GM23338 (cell line): ENCODE data around the gene ITIH5. TPM values are rescaled to one million over a fixed set of nuclear protein-coding genes. Genes with fewer than 3 reads are reported as not detected.

ENCODE experiments used
- ATAC-seq: fragments of 200-7000 bp; cut with Tn5 transposase; 3 replicates; pipeline ENCODE4 v1.9.1; 2020
- DNase-seq: peaks from one replicate; pipeline ENCODE4 v3.0.0-alpha.2; 2015; ENCODE audit warnings: low spot score
- H2AFZ ChIP-seq: fragments of 200-600 bp; sonication (generic); 2 replicates; pipeline ENCODE4 v1.8.0; 2016; ENCODE audit warnings: antibody characterized with exemption, mild to moderate bottlenecking, moderate library complexity
- H3F3A ChIP-seq: fragments of 200-600 bp; sonication (generic); replicated peaks from 2 replicates; pipeline ENCODE4 v1.8.0; 2017; ENCODE audit warnings: antibody characterized with exemption, mixed run types, low read depth
- H3K27ac ChIP-seq: fragments of 200-600 bp; sonication (generic); 2 replicates; pipeline ENCODE4 v1.6.1; 2016; ENCODE audit warnings: low read depth
- H3K27me3 ChIP-seq: fragments of 200-600 bp; sonication (generic); 2 replicates; pipeline ENCODE4 v1.8.0; 2016; ENCODE audit warnings: mild to moderate bottlenecking, mixed run types, moderate library complexity; ENCODE audit not compliant: insufficient read depth
- H3K36me3 ChIP-seq: fragments of 200-600 bp; sonication (generic); 2 replicates; pipeline ENCODE4 v1.8.0; 2016; ENCODE audit warnings: mild to moderate bottlenecking; ENCODE audit not compliant: insufficient read depth
- H3K4me1 ChIP-seq: fragments of 200-600 bp; sonication (generic); 2 replicates; pipeline ENCODE4 v1.8.0; 2016; ENCODE audit warnings: mild to moderate bottlenecking, moderate library complexity; ENCODE audit not compliant: insufficient read depth
- H3K4me2 ChIP-seq: fragments of 200-600 bp; sonication (generic); 2 replicates; pipeline ENCODE4 v1.7.1; 2017; ENCODE audit warnings: mixed run types
- H3K4me3 ChIP-seq: fragments of 200-600 bp; sonication (generic); 2 replicates; pipeline ENCODE4 v1.6.1; 2016; ENCODE audit warnings: mixed run types
- H3K79me2 ChIP-seq: fragments of 200-600 bp; sonication (generic); replicated peaks from 2 replicates; pipeline ENCODE4 v1.8.0; 2017; ENCODE audit warnings: mild to moderate bottlenecking; ENCODE audit not compliant: insufficient read depth
- H3K9me2 ChIP-seq: fragments of 200-600 bp; sonication (generic); 2 replicates; pipeline ENCODE4 v1.8.0; 2017; ENCODE audit not compliant: insufficient read depth
- H4K20me1 ChIP-seq: fragments of 200-600 bp; sonication (generic); replicated peaks from 2 replicates; pipeline ENCODE4 v1.8.0; 2017; ENCODE audit warnings: mild to moderate bottlenecking; ENCODE audit not compliant: insufficient read depth
- H3K27ac Mint-ChIP-seq: 2 replicates; pipeline ENCODE4 v1.8.0; 2020; ENCODE audit warnings: inconsistent platforms, mild to moderate bottlenecking, moderate library complexity, mixed read lengths
- H3K27me3 Mint-ChIP-seq: 3 replicates; pipeline ENCODE4 v1.8.0; 2022; ENCODE audit warnings: low read depth, mild to moderate bottlenecking, moderate library complexity, mixed read lengths, inconsistent platforms; ENCODE audit not compliant: insufficient read depth, poor library complexity
- H3K36me3 Mint-ChIP-seq: 3 replicates; pipeline ENCODE4 v1.8.0; 2021; ENCODE audit warnings: low read depth, mild to moderate bottlenecking, inconsistent platforms, moderate library complexity, mixed read lengths
- H3K4me1 Mint-ChIP-seq: 3 replicates; pipeline ENCODE4 v1.8.0; 2020; ENCODE audit warnings: mild to moderate bottlenecking, inconsistent platforms, mixed read lengths
- H3K4me3 Mint-ChIP-seq: 3 replicates; pipeline ENCODE4 v1.8.0; 2021; ENCODE audit warnings: moderate library complexity, mild to moderate bottlenecking, inconsistent platforms, mixed read lengths
- H3K9me3 Mint-ChIP-seq: 3 replicates; pipeline ENCODE4 v1.8.0; 2020; ENCODE audit warnings: moderate library complexity, mild to moderate bottlenecking, inconsistent platforms, mixed read lengths
- CREB1 ChIP-seq: fragments of 250-450 bp; sonication (Bioruptor Pico); IDR thresholded peaks from 2 replicates; pipeline ENCODE4 v1.5.0; 2020; ENCODE audit warnings: low read depth, mild to moderate bottlenecking, moderate library complexity
- JUNB ChIP-seq: IDR thresholded peaks from one replicate; pipeline ENCODE4 v1.6.1; 2016; ENCODE audit warnings: antibody characterized with exemption; ENCODE audit not compliant: unreplicated experiment
- POLR2AphosphoS5 ChIP-seq: IDR thresholded peaks from 2 replicates; pipeline ENCODE4 v1.6.1; 2016; ENCODE audit warnings: antibody characterized with exemption, low read depth
- STAT1 ChIP-seq: IDR thresholded peaks from one replicate; pipeline ENCODE4 v1.6.1; 2016; ENCODE audit warnings: antibody characterized with exemption; ENCODE audit not compliant: unreplicated experiment
- ZNF331 ChIP-seq: fragments of 250-450 bp; sonication (Bioruptor Pico); IDR thresholded peaks from 2 replicates; pipeline ENCODE4 v1.5.0; 2020; ENCODE audit warnings: low read depth, mild to moderate bottlenecking, moderate library complexity
- polyA plus RNA-seq: library from polyadenylated mRNA; unstranded; fragments of >200 nt; fragmentation: Nextera tagmentation; extraction: Ambion mirVana; gene quantifications from 2 replicates; pipeline ENCODE4 v1.2.1, GENCODE V29; 2016
- total RNA-seq: library from RNA; depleted of rRNA; stranded (reverse); fragments of >200 nt; shearing (Covaris generic); gene quantifications from 2 replicates; pipeline ENCODE4 v1.2.3, GENCODE V29; 2014
- TF ChIP-seq, protein P1 (sequence below), 2 experiments: fragments of 200-600 bp in 1 of 2; sonication (generic) in 1 of 2; conservative IDR thresholded peaks; 2 replicates each; pipeline versions ENCODE4 v1.5.1 to v1.6.1; 2016 to 2017; ENCODE audit warnings: antibody characterized with exemption in 2 of 2, low read depth in 2 of 2, mild to moderate bottlenecking in 2 of 2, moderate library complexity in 1 of 2
- TF ChIP-seq, protein P2 (sequence below): IDR thresholded peaks from 2 replicates; pipeline ENCODE4 v1.6.1; 2016; ENCODE audit warnings: antibody characterized with exemption
- TF ChIP-seq, protein P3 (sequence below): fragments of 250-450 bp; sonication (Bioruptor Pico); IDR thresholded peaks from 2 replicates; pipeline ENCODE4 v1.5.0; 2020; ENCODE audit warnings: mild to moderate bottlenecking, moderate library complexity

Gene ITIH5
- total and polyA plus RNA-seq, 2 experiments from 2014 or later, result 0.99 to 2.2 TPM

DNA sequence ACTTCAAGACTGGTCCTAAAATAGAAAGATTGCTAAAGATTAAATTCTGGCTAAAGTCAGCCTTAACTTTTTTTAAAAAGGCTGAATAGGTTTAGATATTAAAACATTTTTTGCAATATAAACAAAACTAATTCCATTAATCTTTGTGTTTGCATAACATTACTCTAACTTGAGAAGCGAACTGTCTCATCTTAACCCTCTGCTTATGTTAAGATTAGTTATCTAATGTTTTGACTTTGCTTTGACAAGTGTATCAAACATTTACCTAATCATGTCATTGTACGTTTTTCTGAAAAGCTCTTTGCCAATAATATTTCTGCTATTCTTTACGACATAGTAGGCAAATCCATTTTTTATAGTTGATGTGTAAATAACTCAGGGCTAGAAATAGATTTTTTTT is 68.0 kb downstream of the ITIH5 start (continued):
- no peak for TF ChIP-seq POLR2AphosphoS5
- TF ChIP-seq, protein P1, sequence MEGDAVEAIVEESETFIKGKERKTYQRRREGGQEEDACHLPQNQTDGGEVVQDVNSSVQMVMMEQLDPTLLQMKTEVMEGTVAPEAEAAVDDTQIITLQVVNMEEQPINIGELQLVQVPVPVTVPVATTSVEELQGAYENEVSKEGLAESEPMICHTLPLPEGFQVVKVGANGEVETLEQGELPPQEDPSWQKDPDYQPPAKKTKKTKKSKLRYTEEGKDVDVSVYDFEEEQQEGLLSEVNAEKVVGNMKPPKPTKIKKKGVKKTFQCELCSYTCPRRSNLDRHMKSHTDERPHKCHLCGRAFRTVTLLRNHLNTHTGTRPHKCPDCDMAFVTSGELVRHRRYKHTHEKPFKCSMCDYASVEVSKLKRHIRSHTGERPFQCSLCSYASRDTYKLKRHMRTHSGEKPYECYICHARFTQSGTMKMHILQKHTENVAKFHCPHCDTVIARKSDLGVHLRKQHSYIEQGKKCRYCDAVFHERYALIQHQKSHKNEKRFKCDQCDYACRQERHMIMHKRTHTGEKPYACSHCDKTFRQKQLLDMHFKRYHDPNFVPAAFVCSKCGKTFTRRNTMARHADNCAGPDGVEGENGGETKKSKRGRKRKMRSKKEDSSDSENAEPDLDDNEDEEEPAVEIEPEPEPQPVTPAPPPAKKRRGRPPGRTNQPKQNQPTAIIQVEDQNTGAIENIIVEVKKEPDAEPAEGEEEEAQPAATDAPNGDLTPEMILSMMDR (conservative IDR thresholded peaks at IDR 0.05; ENCODE audit: low read depth in 2 of 2), result no peak
- TF ChIP-seq, protein P2, sequence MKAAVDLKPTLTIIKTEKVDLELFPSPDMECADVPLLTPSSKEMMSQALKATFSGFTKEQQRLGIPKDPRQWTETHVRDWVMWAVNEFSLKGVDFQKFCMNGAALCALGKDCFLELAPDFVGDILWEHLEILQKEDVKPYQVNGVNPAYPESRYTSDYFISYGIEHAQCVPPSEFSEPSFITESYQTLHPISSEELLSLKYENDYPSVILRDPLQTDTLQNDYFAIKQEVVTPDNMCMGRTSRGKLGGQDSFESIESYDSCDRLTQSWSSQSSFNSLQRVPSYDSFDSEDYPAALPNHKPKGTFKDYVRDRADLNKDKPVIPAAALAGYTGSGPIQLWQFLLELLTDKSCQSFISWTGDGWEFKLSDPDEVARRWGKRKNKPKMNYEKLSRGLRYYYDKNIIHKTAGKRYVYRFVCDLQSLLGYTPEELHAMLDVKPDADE, result no peak
- no peak for TF ChIP-seq STAT1
- TF ChIP-seq JUNB, result no peak
- TF ChIP-seq CREB1 (CRISPR knock-in tag), result no peak
- TF ChIP-seq ZNF331, result no peak

DNA sequence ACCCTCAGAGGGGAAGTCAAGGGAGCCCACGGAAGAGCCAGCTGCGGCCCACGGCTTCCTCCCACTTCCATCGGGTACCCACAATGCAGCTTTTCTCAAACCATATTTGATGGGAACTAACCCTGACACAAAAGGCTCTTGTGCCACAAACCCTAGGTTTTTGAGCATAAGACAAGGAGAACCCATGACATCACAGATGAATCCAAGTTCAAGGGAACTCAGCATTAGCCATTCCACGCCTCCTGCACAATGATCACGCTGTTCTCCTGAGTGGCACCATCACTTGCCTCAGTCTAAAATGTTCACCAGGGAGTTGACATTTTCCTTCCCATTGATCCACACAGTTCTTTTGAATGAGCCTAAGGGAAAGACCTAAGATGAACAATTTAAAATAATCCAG is 70.4 kb downstream of the ITIH5 start:
- Histone ChIP-seq H3K27ac (no peak overlapping the region), H3K27me3 (no peaks in the 10 kb centered on the region), H3K4me1 (no peaks in the 10 kb centered on the region), H3K4me2 (no peak overlapping the region), H3F3A (no peaks in the 10 kb centered on the region), H4K20me1 (no peaks in the 10 kb centered on the region), H2AFZ (no peak overlapping the region), H3K79me2 (no peaks in the 10 kb centered on the region), H3K36me3 (no peaks in the 10 kb centered on the region), H3K9me2 (no peaks in the 10 kb centered on the region; the same call in 1 of the 2 replicates), H3K4me3 (no peak overlapping the region)
- H3K9me3 Mint-ChIP-seq, result no peaks in the 10 kb centered on the region
- ATAC-seq, result no peak
- H3K4me1 Mint-ChIP-seq, result no peaks in the 10 kb centered on the region; the same call in 2 of the 3 replicates
- peaks cover 3% of the 10 kb centered on the region for H3K27me3 Mint-ChIP-seq
- no peak for TF ChIP-seq POLR2AphosphoS5
- TF ChIP-seq, protein P3, sequence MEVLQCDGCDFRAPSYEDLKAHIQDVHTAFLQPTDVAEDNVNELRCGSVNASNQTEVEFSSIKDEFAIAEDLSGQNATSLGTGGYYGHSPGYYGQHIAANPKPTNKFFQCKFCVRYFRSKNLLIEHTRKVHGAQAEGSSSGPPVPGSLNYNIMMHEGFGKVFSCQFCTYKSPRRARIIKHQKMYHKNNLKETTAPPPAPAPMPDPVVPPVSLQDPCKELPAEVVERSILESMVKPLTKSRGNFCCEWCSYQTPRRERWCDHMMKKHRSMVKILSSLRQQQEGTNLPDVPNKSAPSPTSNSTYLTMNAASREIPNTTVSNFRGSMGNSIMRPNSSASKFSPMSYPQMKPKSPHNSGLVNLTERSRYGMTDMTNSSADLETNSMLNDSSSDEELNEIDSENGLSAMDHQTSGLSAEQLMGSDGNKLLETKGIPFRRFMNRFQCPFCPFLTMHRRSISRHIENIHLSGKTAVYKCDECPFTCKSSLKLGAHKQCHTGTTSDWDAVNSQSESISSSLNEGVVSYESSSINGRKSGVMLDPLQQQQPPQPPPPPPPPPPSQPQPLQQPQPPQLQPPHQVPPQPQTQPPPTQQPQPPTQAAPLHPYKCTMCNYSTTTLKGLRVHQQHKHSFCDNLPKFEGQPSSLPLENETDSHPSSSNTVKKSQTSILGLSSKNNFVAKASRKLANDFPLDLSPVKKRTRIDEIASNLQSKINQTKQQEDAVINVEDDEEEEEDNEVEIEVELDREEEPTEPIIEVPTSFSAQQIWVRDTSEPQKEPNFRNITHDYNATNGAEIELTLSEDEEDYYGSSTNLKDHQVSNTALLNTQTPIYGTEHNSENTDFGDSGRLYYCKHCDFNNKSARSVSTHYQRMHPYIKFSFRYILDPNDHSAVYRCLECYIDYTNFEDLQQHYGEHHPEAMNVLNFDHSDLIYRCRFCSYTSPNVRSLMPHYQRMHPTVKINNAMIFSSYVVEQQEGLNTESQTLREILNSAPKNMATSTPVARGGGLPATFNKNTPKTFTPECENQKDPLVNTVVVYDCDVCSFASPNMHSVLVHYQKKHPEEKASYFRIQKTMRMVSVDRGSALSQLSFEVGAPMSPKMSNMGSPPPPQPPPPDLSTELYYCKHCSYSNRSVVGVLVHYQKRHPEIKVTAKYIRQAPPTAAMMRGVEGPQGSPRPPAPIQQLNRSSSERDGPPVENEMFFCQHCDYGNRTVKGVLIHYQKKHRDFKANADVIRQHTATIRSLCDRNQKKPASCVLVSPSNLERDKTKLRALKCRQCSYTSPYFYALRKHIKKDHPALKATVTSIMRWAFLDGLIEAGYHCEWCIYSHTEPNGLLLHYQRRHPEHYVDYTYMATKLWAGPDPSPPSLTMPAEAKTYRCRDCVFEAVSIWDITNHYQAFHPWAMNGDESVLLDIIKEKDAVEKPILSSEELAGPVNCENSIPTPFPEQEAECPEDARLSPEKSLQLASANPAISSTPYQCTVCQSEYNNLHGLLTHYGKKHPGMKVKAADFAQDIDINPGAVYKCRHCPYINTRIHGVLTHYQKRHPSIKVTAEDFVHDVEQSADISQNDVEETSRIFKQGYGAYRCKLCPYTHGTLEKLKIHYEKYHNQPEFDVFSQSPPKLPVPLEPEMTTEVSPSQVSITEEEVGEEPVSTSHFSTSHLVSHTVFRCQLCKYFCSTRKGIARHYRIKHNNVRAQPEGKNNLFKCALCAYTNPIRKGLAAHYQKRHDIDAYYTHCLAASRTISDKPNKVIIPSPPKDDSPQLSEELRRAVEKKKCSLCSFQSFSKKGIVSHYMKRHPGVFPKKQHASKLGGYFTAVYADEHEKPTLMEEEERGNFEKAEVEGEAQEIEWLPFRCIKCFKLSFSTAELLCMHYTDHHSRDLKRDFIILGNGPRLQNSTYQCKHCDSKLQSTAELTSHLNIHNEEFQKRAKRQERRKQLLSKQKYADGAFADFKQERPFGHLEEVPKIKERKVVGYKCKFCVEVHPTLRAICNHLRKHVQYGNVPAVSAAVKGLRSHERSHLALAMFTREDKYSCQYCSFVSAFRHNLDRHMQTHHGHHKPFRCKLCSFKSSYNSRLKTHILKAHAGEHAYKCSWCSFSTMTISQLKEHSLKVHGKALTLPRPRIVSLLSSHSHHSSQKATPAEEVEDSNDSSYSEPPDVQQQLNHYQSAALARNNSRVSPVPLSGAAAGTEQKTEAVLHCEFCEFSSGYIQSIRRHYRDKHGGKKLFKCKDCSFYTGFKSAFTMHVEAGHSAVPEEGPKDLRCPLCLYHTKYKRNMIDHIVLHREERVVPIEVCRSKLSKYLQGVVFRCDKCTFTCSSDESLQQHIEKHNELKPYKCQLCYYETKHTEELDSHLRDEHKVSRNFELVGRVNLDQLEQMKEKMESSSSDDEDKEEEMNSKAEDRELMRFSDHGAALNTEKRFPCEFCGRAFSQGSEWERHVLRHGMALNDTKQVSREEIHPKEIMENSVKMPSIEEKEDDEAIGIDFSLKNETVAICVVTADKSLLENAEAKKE (CRISPR knock-in tag), result no peak
- TF ChIP-seq, protein P1 (conservative IDR thresholded peaks at IDR 0.05; ENCODE audit: low read depth in 2 of 2), result no peak
- H3K36me3 Mint-ChIP-seq, result no peaks in the 10 kb centered on the region; the same call in 2 of the 3 replicates
- H3K27ac Mint-ChIP-seq, result no peak overlapping the region
- no peak for DNase-seq
- H3K4me3 Mint-ChIP-seq, result no peak overlapping the region
